ENCODE data around the gene SLC36A4.
"Not testable (repeated sequence)": the region's sequence is repeated elsewhere in the genome, so short reads cannot be mapped to it uniquely, and the experiment has no call there.

SLC36A4 gene

GRCh38 chr11:93194673-93195291, 3.0 kb downstream of the SLC36A4 start:
- DNase-seq (ENCODE audit: low read depth in 2 of 2) = no peak

GRCh38 chr11:93193731-93194130, 4.1 kb downstream of the SLC36A4 start:
- DNase-seq (ENCODE audit: low read depth in 2 of 2) = no peak

GRCh38 chr11:93192163-93192562, 5.6 kb downstream of the SLC36A4 start:
- DNase-seq (ENCODE audit: low read depth in 2 of 2) = no peak

GRCh38 chr11:93189462-93189861, 8.3 kb downstream of the SLC36A4 start:
- no peak for DNase-seq (ENCODE audit: low read depth in 2 of 2)

GRCh38 chr11:93188726-93189125, 9.1 kb downstream of the SLC36A4 start:
- DNase-seq (ENCODE audit: low read depth in 2 of 2) = no peak

- no peak for DNase-seq (ENCODE audit: low read depth in 2 of 2)
Observed at GRCh38 chr11:93187290-93187689, 10.5 kb downstream of the SLC36A4 start.

GRCh38 chr11:93177891-93178290, 19.9 kb downstream of the SLC36A4 start:
- DNase-seq (ENCODE audit: low read depth in 2 of 2) = not testable (repeated sequence)

- no peak for DNase-seq (ENCODE audit: low read depth in 2 of 2)
Observed at GRCh38 chr11:93169950-93170561, 27.7 kb downstream of the SLC36A4 start.

GRCh38 chr11:93169143-93169542, 28.6 kb downstream of the SLC36A4 start:
- no peak for DNase-seq (ENCODE audit: low read depth in 2 of 2)

- DNase-seq (ENCODE audit: low read depth in 2 of 2) = no peak
Observed at GRCh38 chr11:93166862-93167261, 30.9 kb downstream of the SLC36A4 start.

GRCh38 chr11:93166194-93166593, 31.6 kb downstream of the SLC36A4 start:
- no peak for DNase-seq (ENCODE audit: low read depth in 2 of 2)

- DNase-seq (ENCODE audit: low read depth in 2 of 2) = no peak
Observed at GRCh38 chr11:93160808-93161207, 37.0 kb downstream of the SLC36A4 start.

- no peak for DNase-seq (ENCODE audit: low read depth in 2 of 2)
Observed at GRCh38 chr11:93160156-93160555, 37.6 kb downstream of the SLC36A4 start.

- no peak for DNase-seq (ENCODE audit: low read depth in 2 of 2)
Observed at GRCh38 chr11:93159721-93160120, 38.1 kb downstream of the SLC36A4 start.

- no peak for DNase-seq (ENCODE audit: low read depth in 2 of 2)
Observed at GRCh38 chr11:93155738-93156137, 42.1 kb downstream of the SLC36A4 start.

- no peak for DNase-seq (ENCODE audit: low read depth in 2 of 2)
Observed at GRCh38 chr11:93145390-93145915, 52.3 kb downstream of the SLC36A4 start.

GRCh38 chr11:93143800-93144199, 54.0 kb downstream of the SLC36A4 start:
- DNase-seq (ENCODE audit: low read depth in 2 of 2) = no peak

GRCh38 chr11:93143186-93143585, 54.6 kb downstream of the SLC36A4 start:
- DNase-seq (ENCODE audit: low read depth in 2 of 2) = no peak

- no peak for DNase-seq (ENCODE audit: low read depth in 2 of 2)
Observed at GRCh38 chr11:93133488-93134109, 64.2 kb downstream of the SLC36A4 start.

- DNase-seq (ENCODE audit: low read depth in 2 of 2) = no peak
Observed at GRCh38 chr11:93132836-93133235, 65.0 kb downstream of the SLC36A4 start.

GRCh38 chr11:93131709-93132108, 66.1 kb downstream of the SLC36A4 start:
- no peak for DNase-seq (ENCODE audit: low read depth in 2 of 2)

GRCh38 chr11:93128574-93128973, 69.2 kb downstream of the SLC36A4 start:
- DNase-seq (ENCODE audit: low read depth in 2 of 2) = no peak

GRCh38 chr11:93123351-93123898, 74.4 kb downstream of the SLC36A4 start:
- DNase-seq (ENCODE audit: low read depth in 2 of 2) = no peak

Data from stimulated activated CD4-positive, alpha-beta T cell treated with anti-CD3 and anti-CD28 coated beads, Interleukin-1b, Interleukin-23, amount 100 ng/mL, for 1 hour (primary cell).